ENCODE data around the gene TSPAN4.

TSPAN4 gene

DNA sequence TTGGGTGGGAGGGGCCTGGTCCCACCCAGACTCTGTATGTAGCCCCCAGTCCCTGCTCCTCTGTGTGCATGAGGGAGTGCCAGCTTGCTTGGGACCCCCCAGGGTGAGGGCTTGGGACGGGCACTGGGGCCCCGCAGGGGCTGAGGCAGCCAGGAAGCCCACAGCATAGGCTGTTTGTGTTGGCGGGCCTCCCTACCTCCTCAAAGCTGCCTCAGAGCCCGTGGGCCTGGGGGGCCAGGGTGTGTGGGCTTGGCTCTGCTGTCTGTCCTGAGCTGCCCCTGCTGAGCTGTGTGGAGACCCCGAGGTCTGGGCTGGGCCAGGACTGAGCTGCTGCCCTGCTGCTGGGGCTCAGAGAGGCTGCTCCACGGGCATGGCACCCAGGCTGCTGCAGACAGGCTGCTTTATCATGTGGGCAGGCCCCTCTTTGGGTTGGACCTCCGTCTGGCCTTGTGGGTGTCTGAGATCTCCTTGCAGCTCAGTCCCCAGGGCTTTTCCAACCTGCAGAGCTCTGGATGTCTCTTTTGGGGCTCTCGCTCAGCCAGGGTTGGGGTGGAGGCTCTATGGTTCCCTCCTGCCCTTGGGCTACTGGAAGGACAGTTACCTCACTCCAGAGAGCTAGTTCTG, 3.3 kb downstream of the TSPAN4 start:
- Mint-ChIP-seq H3K27ac (no peak overlapping the region), H3K9me3 (no peaks in the 10 kb centered on the region), H3K4me3 (no peak overlapping the region), H3K36me3 (no peaks in the 10 kb centered on the region), H3K27me3 (peaks cover 44% of the 10 kb centered on the region), H3K4me1 (peaks cover 35% of the 10 kb centered on the region)
- ATAC-seq: no peak

DNA sequence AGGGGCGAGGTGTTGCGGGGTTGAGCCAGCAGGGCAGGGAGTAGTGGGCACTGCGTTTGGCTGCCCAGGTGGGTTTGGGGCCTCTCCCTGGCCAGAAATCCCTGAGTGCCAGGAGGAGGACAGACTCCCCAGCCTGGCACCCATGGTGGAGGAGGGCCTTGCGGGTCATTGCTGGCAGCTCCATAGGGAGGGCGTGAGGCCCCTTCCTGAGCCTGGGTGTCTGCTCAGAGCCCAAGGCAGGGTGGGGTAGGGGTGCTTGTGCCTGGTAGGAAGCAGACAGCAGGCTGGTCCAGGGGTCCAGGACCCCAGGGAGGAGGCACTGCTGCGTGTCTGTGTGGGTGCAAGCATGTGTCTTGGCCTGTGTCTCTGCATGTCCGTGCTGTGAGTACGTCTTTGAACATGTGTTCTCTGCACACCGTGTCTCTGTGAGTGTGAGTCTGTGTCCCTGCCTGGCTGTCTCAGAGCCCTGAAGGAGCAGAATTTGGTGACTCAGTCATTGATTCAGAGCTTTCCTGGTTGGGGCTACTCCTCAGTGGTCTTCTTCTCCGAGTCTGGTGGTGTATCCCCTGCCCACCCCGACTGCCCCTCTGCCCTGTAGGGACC, 3.9 kb downstream of the TSPAN4 start:
- Mint-ChIP-seq H3K4me1 (peaks cover 29% of the 10 kb centered on the region), H3K27ac (no peak overlapping the region), H3K9me3 (no peaks in the 10 kb centered on the region), H3K27me3 (peaks cover 48% of the 10 kb centered on the region), H3K4me3 (no peak overlapping the region), H3K36me3 (no peaks in the 10 kb centered on the region)
- ATAC-seq: no peak

DNA sequence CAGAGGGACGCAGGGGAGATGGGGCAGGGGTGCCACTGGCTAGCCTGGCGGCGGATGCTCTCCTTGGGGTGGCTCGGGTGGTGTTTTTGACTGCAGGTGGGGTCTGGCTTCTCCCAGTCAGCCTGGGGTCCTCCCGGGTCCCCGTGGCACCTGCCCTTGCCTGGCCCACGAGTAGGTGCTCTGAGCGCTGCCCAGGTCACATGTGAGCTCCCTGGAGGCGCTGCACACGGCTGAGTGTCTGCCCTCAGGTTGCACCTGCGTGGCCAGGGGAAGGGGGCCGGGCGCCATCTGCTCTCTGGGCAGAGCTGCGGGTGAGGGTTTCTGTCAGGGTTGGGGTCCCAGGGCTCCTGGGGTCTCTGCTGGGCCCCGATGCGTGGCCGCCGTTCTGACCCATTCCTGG, 5.2 kb downstream of the TSPAN4 start:
- Mint-ChIP-seq H3K9me3 (no peaks in the 10 kb centered on the region), H3K27ac (no peak overlapping the region), H3K36me3 (no peaks in the 10 kb centered on the region), H3K4me1 (peaks cover 28% of the 10 kb centered on the region), H3K27me3 (peaks cover 56% of the 10 kb centered on the region), H3K4me3 (no peak overlapping the region)
- no peak for ATAC-seq

DNA sequence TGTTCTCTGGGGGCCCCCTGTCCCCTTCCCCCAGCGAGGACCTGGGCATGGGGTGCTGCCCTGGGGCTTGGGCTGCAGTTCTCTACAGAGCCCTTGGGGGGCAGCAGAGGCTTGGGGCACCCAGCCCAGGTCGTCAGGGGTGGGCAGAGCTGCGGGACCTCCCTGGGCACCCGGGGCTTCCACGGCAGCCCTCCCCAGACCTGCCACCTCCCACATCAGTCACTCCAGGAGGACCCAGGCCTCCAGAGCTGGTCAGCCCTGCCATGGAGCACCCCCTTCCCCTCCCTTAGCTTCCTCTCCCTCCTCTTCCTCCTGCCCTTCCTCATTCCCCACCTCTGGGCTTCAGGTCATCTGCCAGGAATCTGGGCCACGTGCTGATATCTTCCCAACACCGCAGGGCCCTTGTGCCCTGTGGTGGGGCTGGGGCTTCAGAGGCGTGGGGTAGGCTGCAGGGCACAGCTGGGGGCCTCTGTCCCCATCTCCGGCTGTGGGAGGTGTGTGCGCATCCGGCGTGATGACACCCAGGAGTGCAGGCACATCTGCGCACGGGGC, 5.8 kb downstream of the TSPAN4 start:
- Mint-ChIP-seq H3K36me3 (no peaks in the 10 kb centered on the region), H3K27me3 (peaks cover 57% of the 10 kb centered on the region), H3K4me3 (peak overlapping the region; percentile 43), H3K4me1 (peaks cover 25% of the 10 kb centered on the region), H3K27ac (no peak overlapping the region), H3K9me3 (no peaks in the 10 kb centered on the region)
- ATAC-seq: peak; percentile 67

DNA sequence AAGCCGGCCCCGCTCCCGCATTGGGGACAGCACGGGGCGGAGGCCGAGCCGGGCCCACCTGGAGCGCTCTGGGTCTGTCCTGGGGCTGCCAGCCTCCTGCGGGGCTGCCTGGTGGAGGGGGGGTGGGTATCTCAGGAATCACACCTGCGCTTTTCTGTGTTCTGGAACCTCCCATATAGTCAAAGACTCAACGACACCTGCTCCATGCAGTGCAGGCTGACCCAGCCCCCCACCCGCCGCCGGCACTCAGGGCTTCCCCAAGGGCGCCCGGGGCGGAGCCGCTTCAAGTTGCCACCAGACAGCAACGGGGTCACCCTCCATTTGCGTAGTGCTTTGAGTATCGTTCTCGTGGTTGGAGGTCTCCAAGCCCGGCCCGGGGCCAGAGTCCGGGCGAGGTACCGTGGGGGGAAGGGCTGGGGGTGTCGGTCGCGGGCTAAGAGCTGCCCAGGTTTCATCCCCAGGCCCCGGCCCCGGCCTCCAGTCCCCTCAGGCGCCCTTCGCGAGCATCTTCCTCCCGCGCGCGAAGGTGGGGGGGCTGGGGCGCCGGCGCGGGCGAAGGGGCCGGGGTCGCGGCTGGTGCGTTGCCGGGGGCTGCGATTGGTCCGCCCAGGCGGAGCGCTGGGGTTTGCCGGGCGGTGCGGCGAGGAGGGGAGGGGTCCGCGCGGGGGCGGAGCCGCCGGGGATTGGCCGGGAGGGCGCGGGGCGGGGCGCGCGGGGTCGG, 6.6 kb downstream of the TSPAN4 start:
- peak overlapping the region; percentile 78 for H3K4me3 Mint-ChIP-seq
- H3K27me3 Mint-ChIP-seq: peaks cover 56% of the 10 kb centered on the region
- H3K36me3 Mint-ChIP-seq: no peaks in the 10 kb centered on the region
- H3K27ac Mint-ChIP-seq: no peak overlapping the region
- H3K9me3 Mint-ChIP-seq: no peaks in the 10 kb centered on the region
- no peak for ATAC-seq
- peaks cover 19% of the 10 kb centered on the region for H3K4me1 Mint-ChIP-seq

DNA sequence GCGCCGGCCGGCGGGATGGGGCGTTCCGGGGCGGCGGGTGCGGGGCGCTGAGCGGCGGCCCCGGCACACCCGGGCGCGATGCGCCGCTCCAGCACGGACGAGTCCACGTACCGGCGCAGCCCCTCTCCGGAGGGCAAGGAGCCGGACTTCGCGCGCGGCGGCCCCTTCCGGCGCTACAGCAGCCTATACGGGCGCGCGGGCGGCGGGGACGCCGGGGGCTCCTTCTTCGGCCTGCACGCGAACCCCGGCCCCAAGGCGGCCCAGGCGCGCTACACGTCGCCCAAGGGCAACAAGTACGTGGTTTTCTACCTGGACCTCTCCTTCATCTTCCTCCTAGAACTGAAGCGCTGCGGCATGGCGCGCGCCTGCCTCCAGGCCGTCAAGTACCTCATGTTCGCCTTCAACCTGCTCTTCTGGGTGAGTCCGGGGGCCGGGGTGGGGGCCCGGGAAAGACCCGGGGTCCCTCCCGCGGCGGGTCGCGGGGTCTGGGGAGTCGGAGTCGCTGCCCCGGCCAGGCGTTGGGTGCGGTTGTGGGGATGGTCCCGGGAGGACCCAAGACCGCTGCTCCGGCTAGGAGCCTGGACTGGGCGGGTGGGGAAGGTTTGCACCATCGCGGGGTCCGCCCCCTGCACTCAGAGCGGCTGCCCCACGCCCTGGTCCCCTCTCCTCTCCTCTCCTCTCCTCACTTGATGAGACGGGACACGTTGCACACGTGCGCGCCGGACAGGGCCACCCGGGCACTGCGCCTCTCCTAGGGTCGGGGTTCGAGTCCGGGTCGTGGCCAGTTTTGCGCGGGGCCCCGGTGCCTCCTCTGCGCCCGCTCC, 7.5 kb downstream of the TSPAN4 start:
- peak overlapping the region; percentile 59 for H3K4me3 Mint-ChIP-seq

DNA sequence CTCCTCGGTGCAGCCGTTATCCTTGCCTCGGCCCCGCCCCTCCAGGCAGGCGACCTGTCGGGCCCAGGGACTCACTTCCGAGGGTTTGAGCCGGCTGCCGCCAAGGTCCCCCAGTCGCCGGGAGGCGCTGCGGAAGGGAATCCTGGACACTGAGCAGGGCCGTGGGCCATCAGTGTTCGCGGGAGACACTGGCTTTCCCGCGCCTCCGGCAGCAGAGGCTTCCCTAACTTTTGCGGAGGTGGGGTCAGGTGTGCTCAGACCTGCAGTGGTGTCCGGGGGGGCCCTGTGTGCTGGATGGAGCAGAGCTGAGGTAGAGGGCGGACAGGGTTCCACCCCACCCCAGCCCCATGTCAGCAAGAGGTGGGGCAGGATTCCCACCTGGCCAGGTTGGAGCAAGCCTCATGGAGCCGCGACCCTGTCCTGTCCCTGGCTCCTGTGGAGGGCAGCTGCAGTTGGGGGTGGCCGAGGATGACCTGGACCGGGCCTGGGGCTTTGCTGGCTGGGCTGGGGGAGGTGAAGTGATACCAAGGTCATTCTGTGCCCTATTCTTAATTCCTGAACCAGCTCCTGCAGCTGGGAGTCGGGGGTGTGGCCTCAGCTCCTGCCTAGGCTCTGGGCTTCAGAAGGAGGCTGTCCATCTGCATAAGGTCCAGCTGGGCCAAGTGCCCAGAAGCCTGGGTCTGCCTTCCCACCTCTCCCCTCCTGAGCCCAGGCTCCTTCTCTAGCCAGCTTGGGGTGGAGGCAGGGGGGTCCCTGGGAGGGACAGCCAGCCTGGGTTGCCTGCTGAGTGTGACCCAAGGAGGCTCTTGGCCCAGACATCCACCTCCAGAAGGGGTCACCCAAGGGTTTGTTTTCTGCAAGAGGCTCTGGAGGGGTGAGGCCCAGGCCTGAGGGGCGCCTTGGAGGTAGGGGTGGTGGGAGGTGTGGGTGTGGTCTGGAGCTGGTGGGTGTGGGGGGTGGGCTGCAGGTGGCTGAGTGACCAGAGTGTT, 8.4 kb downstream of the TSPAN4 start:
- Mint-ChIP-seq H3K36me3 (no peaks in the 10 kb centered on the region), H3K4me3 (no peak overlapping the region), H3K27me3 (peaks cover 50% of the 10 kb centered on the region), H3K9me3 (no peaks in the 10 kb centered on the region), H3K4me1 (peaks cover 12% of the 10 kb centered on the region), H3K27ac (no peak overlapping the region)
- ATAC-seq: no peak

More for the DNA sequence above, 7.5 kb downstream of the TSPAN4 start:
- no peaks in the 10 kb centered on the region for H3K9me3 Mint-ChIP-seq
- H3K4me1 Mint-ChIP-seq: peaks cover 12% of the 10 kb centered on the region
- peak; percentile 6 for ATAC-seq
- H3K27ac Mint-ChIP-seq: no peak overlapping the region
- H3K36me3 Mint-ChIP-seq: no peaks in the 10 kb centered on the region
- peaks cover 53% of the 10 kb centered on the region for H3K27me3 Mint-ChIP-seq

DNA sequence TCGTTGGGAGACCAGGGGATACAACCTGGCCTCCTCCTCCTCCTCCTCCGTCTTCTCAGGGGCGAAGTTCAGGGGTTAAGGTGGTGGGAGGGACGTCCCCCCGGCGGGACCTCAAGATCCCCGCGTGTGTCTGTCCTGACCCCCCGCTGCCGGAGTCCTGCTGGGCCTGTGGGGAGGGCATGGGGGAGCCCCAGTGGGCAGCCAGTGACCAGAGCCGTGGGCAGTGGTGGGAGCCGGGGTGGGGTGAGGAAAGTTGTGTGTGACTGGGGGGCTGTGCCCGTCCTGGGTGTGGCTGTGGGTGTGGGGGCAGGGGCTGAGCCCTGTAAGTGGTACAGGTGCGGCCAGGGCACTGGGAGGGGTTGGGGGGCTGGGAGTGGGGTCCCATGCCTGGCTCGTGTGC, 10.1 kb downstream of the TSPAN4 start:
- Mint-ChIP-seq H3K36me3 (no peaks in the 10 kb centered on the region), H3K4me1 (peaks cover 18% of the 10 kb centered on the region), H3K27me3 (peaks cover 64% of the 10 kb centered on the region), H3K27ac (no peak overlapping the region), H3K4me3 (no peak overlapping the region), H3K9me3 (no peaks in the 10 kb centered on the region)
- ATAC-seq: no peak

DNA sequence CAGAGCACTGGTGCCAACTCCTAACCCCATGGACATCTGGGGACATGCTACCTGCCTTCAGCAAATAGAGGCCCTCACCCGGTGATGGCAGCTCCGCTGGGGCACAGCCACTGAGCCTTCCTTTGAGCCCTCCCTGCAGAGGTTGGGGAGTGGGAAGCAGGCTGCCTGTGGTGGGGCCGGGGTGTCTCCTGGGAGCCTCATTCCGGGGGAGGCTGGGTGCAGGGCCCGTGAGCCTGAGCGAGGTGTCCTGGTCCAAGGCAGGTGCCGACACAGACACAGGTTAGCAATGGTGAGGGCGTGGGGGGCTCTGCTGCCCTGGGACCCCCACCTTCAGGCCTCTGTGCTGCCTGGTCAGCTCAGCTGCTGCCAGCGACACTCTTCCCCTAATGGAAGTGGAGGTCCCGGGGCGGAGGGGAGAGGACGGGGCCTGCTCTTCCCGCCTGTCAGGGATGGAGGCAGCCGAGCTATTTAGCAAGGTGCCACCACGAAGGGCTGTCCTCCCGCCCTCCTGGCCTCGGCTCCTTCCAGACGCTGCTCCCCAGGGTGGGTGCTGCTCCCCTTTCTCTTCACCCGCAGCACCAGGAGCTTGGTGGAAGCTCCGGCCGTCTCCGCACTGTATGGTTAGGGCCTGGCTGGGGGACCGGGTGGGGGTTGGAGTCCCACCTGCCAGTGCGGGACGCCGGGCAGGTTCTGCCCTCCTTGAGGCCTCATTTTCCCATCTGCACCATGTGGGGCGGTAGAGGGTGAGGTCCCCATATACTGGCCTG, 11.2 kb downstream of the TSPAN4 start:
- no peaks in the 10 kb centered on the region for H3K9me3 Mint-ChIP-seq
- no peak overlapping the region for H3K27ac Mint-ChIP-seq
- no peaks in the 10 kb centered on the region for H3K36me3 Mint-ChIP-seq

DNA sequence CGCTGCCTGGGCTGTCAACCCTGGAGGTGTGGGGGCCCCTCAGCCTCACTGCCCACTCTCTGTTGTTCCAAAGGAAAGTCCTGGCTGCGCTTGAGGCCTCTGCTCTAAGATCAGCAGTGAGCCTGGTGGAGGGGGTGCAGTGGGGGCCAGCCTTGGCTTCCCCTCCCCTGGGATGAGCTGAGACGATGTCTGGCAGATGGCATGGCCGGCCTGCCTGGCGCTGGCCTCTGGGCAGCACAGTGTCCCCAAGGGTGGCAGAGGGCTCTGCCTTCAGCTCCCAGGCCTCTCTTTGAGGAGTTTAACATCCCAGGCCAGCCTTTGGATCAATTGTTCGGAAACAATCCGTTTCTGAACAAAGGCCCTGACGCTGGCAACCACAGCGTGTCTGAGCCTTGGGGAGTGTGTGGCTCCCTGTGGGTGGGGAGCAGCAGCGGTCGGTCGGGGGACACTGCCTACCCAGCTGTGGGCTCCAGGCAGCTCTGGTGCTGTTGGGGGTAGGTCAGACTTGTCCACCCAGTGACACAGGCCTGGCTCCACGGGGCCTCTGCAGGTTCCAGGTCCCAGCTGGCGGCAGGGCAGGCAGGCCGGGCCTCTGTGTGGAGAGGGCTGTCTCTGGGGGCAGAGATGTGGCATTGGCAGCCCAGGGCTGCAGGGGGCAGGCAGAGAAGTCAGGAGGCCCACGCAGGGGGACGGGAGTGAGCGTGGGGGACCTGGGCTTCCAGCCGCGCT, 12.1 kb downstream of the TSPAN4 start:
- no peak for ATAC-seq

More for the DNA sequence above, 11.2 kb downstream of the TSPAN4 start:
- H3K27me3 Mint-ChIP-seq: peaks cover 68% of the 10 kb centered on the region
- H3K4me1 Mint-ChIP-seq: peaks cover 12% of the 10 kb centered on the region
- ATAC-seq: no peak
- no peak overlapping the region for H3K4me3 Mint-ChIP-seq

DNA sequence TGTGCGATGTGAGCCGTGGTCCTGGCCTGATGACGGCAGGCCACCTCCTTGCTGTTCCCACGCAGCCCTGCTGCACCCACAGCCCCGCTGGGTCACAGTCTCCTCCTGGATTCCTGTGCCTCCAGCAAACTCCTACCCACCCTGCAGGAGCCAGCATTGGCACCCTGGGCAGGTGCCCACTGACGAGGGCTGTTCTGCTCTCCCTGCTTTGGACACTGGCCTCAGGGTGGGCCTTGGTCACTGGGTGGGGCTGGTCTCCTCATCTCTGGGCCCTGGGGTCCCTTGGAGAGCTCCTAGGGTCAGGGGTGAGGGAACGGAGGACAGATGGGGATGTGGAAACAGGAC, 12.7 kb downstream of the TSPAN4 start:
- Mint-ChIP-seq H3K27ac (no peak overlapping the region), H3K9me3 (no peaks in the 10 kb centered on the region)

More for the DNA sequence above, 12.1 kb downstream of the TSPAN4 start:
- Mint-ChIP-seq H3K9me3 (no peaks in the 10 kb centered on the region), H3K27me3 (peaks cover 70% of the 10 kb centered on the region), H3K27ac (no peak overlapping the region), H3K4me3 (no peak overlapping the region), H3K4me1 (peaks cover 6% of the 10 kb centered on the region), H3K36me3 (no peaks in the 10 kb centered on the region)

DNA sequence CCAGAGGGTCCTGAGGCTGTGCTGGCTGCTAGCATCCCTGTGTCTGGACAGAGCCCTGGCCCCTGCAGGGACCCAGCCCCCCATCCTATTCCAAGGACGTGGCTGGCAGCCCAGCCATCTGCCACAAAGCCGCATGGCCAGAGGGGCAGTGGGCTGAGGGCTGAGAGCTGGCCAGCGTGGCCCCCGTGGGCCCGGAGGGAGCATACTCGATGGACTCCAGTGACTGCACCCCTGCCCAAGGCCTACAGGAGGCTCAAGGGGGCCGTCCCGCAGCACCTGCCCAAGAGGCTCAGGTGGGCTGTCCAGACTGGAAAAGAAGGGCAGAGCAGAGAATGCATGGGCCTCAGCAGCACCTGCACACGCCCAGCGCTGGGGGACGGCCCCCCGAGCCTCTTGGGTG, 13.1 kb downstream of the TSPAN4 start:
- H3K4me3 Mint-ChIP-seq: no peak overlapping the region
- H3K27ac Mint-ChIP-seq: no peak overlapping the region
- no peaks in the 10 kb centered on the region for H3K36me3 Mint-ChIP-seq

More for the DNA sequence above, 12.7 kb downstream of the TSPAN4 start:
- Mint-ChIP-seq H3K4me3 (no peak overlapping the region), H3K4me1 (peaks cover 6% of the 10 kb centered on the region), H3K27me3 (peaks cover 75% of the 10 kb centered on the region), H3K36me3 (no peaks in the 10 kb centered on the region)
- no peak for ATAC-seq

DNA sequence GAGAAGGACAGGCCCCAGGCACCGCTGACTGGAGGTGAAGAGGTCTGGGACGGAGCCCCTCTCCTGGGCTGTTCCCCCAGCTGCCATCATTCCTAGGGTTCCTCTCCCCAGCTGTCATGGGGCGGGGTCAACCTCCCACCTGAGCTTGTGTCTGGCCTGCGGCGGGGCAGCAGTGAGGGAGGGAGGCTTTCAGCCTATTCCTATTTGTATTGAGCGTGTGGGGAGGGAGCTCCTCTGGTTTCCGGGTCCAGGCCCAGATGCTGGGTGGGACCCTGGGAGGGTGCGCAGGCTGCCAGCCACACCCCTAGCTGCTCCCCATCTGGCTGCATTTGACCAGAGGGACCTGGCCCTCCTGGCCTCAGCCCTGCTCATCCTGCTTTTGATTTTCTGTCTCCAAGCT, 13.7 kb downstream of the TSPAN4 start:
- Mint-ChIP-seq H3K4me3 (no peak overlapping the region), H3K27me3 (peaks cover 76% of the 10 kb centered on the region), H3K9me3 (no peaks in the 10 kb centered on the region), H3K36me3 (no peaks in the 10 kb centered on the region), H3K27ac (no peak overlapping the region), H3K4me1 (peaks cover 6% of the 10 kb centered on the region)
- ATAC-seq: no peak

More for the DNA sequence above, 13.1 kb downstream of the TSPAN4 start:
- ATAC-seq: no peak
- H3K9me3 Mint-ChIP-seq: no peaks in the 10 kb centered on the region
- H3K4me1 Mint-ChIP-seq: peaks cover 6% of the 10 kb centered on the region
- H3K27me3 Mint-ChIP-seq: peaks cover 76% of the 10 kb centered on the region
